Measurements from ENCODE around the gene SMARCAD1.

GRCh38 chr4:94302191-94302590 lies 94.5 kb downstream of the SMARCAD1 start:
- TF ChIP-seq, protein P1, sequence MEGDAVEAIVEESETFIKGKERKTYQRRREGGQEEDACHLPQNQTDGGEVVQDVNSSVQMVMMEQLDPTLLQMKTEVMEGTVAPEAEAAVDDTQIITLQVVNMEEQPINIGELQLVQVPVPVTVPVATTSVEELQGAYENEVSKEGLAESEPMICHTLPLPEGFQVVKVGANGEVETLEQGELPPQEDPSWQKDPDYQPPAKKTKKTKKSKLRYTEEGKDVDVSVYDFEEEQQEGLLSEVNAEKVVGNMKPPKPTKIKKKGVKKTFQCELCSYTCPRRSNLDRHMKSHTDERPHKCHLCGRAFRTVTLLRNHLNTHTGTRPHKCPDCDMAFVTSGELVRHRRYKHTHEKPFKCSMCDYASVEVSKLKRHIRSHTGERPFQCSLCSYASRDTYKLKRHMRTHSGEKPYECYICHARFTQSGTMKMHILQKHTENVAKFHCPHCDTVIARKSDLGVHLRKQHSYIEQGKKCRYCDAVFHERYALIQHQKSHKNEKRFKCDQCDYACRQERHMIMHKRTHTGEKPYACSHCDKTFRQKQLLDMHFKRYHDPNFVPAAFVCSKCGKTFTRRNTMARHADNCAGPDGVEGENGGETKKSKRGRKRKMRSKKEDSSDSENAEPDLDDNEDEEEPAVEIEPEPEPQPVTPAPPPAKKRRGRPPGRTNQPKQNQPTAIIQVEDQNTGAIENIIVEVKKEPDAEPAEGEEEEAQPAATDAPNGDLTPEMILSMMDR (IDR thresholded peaks at IDR 0.05), result no peak
- TF ChIP-seq POLR2A (IDR thresholded peaks at IDR 0.05), result no peak

All from transverse colon (tissue), 3 donors.